Measurements from ENCODE around the gene YARS1. TPM values are rescaled to one million over a fixed set of nuclear protein-coding genes. Genes with fewer than 3 reads are reported as not detected.

Gene YARS1
- total RNA-seq, 1 experiment from 2014 or later = 120 TPM

DNA sequence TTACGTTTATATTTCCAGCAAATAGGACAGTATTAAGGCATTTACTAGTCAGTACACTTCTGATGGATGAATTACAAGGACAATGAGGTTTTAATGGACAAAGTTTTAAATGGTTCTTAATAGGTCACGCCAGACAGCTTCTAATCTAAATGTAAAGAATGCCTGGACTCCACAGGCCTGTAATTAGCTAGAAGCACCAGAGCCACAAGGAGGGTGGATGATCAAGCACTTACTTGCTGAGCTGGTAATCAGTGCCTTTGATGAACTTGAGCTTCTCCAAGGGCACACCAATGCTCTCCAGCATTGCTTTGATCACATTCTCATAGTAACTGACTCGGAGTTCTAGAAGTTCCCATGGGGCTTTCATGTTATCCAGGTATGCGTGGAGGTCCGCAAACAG is 6.8 kb downstream of the YARS1 start:
- BruUV-seq (replicated peaks) = no TSS peak
- Histone ChIP-seq H3K4me3 (ENCODE audit: low read depth in 2 of 2, low read length in 2 of 2) (no peak overlapping the region), H3K27ac (ENCODE audit: low read length) (no peak overlapping the region), H3K9me3 (ENCODE audit: control insufficient read depth, insufficient read depth, low read depth, low read length) (no peaks in the 10 kb centered on the region), H3K27me3 (ENCODE audit: control insufficient read depth, insufficient read depth, low read length) (no peaks in the 10 kb centered on the region), H3K36me3 (ENCODE audit: control insufficient read depth, insufficient read depth, low read length) (peaks cover 10% of the 10 kb centered on the region), H3K4me1 (ENCODE audit: control insufficient read depth, insufficient read depth, low read length) (peaks cover 8% of the 10 kb centered on the region)
- DNase-seq (ENCODE audit: low read depth, low spot score) (no peak), ATAC-seq (no peak)
- POLR2A ChIA-PET = no interaction called here
- intact Hi-C loops (cut with micrococcal nuclease; ENCODE audit: unreplicated experiment) = no loop called here
- in situ Hi-C loops (cut with HindIII; ENCODE audit: low pct_unique_long_range_greater_than_20kb, low sequenced_read_pairs) = no loop called here
- TF ChIP-seq CTCF (IDR thresholded peaks at IDR 0.05) (no peak), REST (IDR thresholded peaks at IDR 0.05; ENCODE audit: insufficient read depth in 1 of 2, low read depth in 2 of 2, low read length in 1 of 2) (no peak), TCF7L2 (IDR thresholded peaks at IDR 0.05; ENCODE audit: low read depth, low read length) (no peak), POLR2AphosphoS5 (IDR thresholded peaks at IDR 0.05; ENCODE audit: low read depth, low read length) (no peak), SIN3A (IDR thresholded peaks at IDR 0.05; ENCODE audit: borderline replicate concordance, insufficient read depth, low read depth, low read length) (no peak)
- CTCF ChIA-PET = no interaction called here

- no peak for DNase-seq (ENCODE audit: low read depth, low spot score)
- Histone ChIP-seq H3K4me3 (ENCODE audit: low read depth in 2 of 2, low read length in 2 of 2) (no peak overlapping the region), H3K36me3 (ENCODE audit: control insufficient read depth, insufficient read depth, low read length) (peaks cover 10% of the 10 kb centered on the region), H3K4me1 (ENCODE audit: control insufficient read depth, insufficient read depth, low read length) (no peaks in the 10 kb centered on the region), H3K27me3 (ENCODE audit: control insufficient read depth, insufficient read depth, low read length) (no peaks in the 10 kb centered on the region), H3K9me3 (ENCODE audit: control insufficient read depth, insufficient read depth, low read depth, low read length) (no peaks in the 10 kb centered on the region), H3K27ac (ENCODE audit: low read length) (no peak overlapping the region)
- TF ChIP-seq REST (IDR thresholded peaks at IDR 0.05; ENCODE audit: insufficient read depth in 1 of 2, low read depth in 2 of 2, low read length in 1 of 2) = no peak
- TF ChIP-seq POLR2AphosphoS5 (IDR thresholded peaks at IDR 0.05; ENCODE audit: low read depth, low read length) = no peak
- TF ChIP-seq TCF7L2 (IDR thresholded peaks at IDR 0.05; ENCODE audit: low read depth, low read length) = no peak
- TF ChIP-seq SIN3A (IDR thresholded peaks at IDR 0.05; ENCODE audit: borderline replicate concordance, insufficient read depth, low read depth, low read length) = no peak
- ChIA-PET POLR2A (no interaction called here), CTCF (no interaction called here)
- intact Hi-C loops (cut with micrococcal nuclease; ENCODE audit: unreplicated experiment) (no loop called here), in situ Hi-C loops (cut with HindIII; ENCODE audit: low pct_unique_long_range_greater_than_20kb, low sequenced_read_pairs) (no loop called here)
- no peak for ATAC-seq
- no TSS peak for BruUV-seq (replicated peaks)
These were observed 8.6 kb downstream of the YARS1 start for GRCh38 chr1:32808580-32808979.
